GM23338 (cell line): ENCODE measurements around the gene GTSF1L. TPM values are rescaled to one million over a fixed set of nuclear protein-coding genes. Genes with fewer than 3 reads are reported as not detected.

Source experiments
- ATAC-seq: fragments of 200-7000 bp; cut with Tn5 transposase; 3 replicates; pipeline ENCODE4 v1.9.1; 2020
- DNase-seq: peaks from one replicate; pipeline ENCODE4 v3.0.0-alpha.2; 2015; ENCODE audit warnings: low spot score
- H2AFZ ChIP-seq: fragments of 200-600 bp; sonication (generic); 2 replicates; pipeline ENCODE4 v1.8.0; 2016; ENCODE audit warnings: antibody characterized with exemption, mild to moderate bottlenecking, moderate library complexity
- H3F3A ChIP-seq: fragments of 200-600 bp; sonication (generic); replicated peaks from 2 replicates; pipeline ENCODE4 v1.8.0; 2017; ENCODE audit warnings: antibody characterized with exemption, mixed run types, low read depth
- H3K27ac ChIP-seq: fragments of 200-600 bp; sonication (generic); 2 replicates; pipeline ENCODE4 v1.6.1; 2016; ENCODE audit warnings: low read depth
- H3K27me3 ChIP-seq: fragments of 200-600 bp; sonication (generic); 2 replicates; pipeline ENCODE4 v1.8.0; 2016; ENCODE audit warnings: mild to moderate bottlenecking, mixed run types, moderate library complexity; ENCODE audit not compliant: insufficient read depth
- H3K36me3 ChIP-seq: fragments of 200-600 bp; sonication (generic); 2 replicates; pipeline ENCODE4 v1.8.0; 2016; ENCODE audit warnings: mild to moderate bottlenecking; ENCODE audit not compliant: insufficient read depth
- H3K4me1 ChIP-seq: fragments of 200-600 bp; sonication (generic); 2 replicates; pipeline ENCODE4 v1.8.0; 2016; ENCODE audit warnings: mild to moderate bottlenecking, moderate library complexity; ENCODE audit not compliant: insufficient read depth
- H3K4me2 ChIP-seq: fragments of 200-600 bp; sonication (generic); 2 replicates; pipeline ENCODE4 v1.7.1; 2017; ENCODE audit warnings: mixed run types
- H3K4me3 ChIP-seq: fragments of 200-600 bp; sonication (generic); 2 replicates; pipeline ENCODE4 v1.6.1; 2016; ENCODE audit warnings: mixed run types
- H3K79me2 ChIP-seq: fragments of 200-600 bp; sonication (generic); replicated peaks from 2 replicates; pipeline ENCODE4 v1.8.0; 2017; ENCODE audit warnings: mild to moderate bottlenecking; ENCODE audit not compliant: insufficient read depth
- H3K9me2 ChIP-seq: fragments of 200-600 bp; sonication (generic); 2 replicates; pipeline ENCODE4 v1.8.0; 2017; ENCODE audit not compliant: insufficient read depth
- H4K20me1 ChIP-seq: fragments of 200-600 bp; sonication (generic); replicated peaks from 2 replicates; pipeline ENCODE4 v1.8.0; 2017; ENCODE audit warnings: mild to moderate bottlenecking; ENCODE audit not compliant: insufficient read depth
- H3K27ac Mint-ChIP-seq: 2 replicates; pipeline ENCODE4 v1.8.0; 2020; ENCODE audit warnings: inconsistent platforms, mild to moderate bottlenecking, moderate library complexity, mixed read lengths
- H3K27me3 Mint-ChIP-seq: 3 replicates; pipeline ENCODE4 v1.8.0; 2022; ENCODE audit warnings: low read depth, mild to moderate bottlenecking, moderate library complexity, mixed read lengths, inconsistent platforms; ENCODE audit not compliant: insufficient read depth, poor library complexity
- H3K36me3 Mint-ChIP-seq: 3 replicates; pipeline ENCODE4 v1.8.0; 2021; ENCODE audit warnings: low read depth, mild to moderate bottlenecking, inconsistent platforms, moderate library complexity, mixed read lengths
- H3K4me1 Mint-ChIP-seq: 3 replicates; pipeline ENCODE4 v1.8.0; 2020; ENCODE audit warnings: mild to moderate bottlenecking, inconsistent platforms, mixed read lengths
- H3K4me3 Mint-ChIP-seq: 3 replicates; pipeline ENCODE4 v1.8.0; 2021; ENCODE audit warnings: moderate library complexity, mild to moderate bottlenecking, inconsistent platforms, mixed read lengths
- H3K9me3 Mint-ChIP-seq: 3 replicates; pipeline ENCODE4 v1.8.0; 2020; ENCODE audit warnings: moderate library complexity, mild to moderate bottlenecking, inconsistent platforms, mixed read lengths
- CREB1 ChIP-seq: fragments of 250-450 bp; sonication (Bioruptor Pico); IDR thresholded peaks from 2 replicates; pipeline ENCODE4 v1.5.0; 2020; ENCODE audit warnings: low read depth, mild to moderate bottlenecking, moderate library complexity
- EZH2 ChIP-seq: fragments of 200-600 bp; sonication (generic); IDR thresholded peaks from one replicate; pipeline ENCODE4 v1.8.0; 2017; ENCODE audit warnings: antibody characterized with exemption, mild to moderate bottlenecking, low read depth; ENCODE audit not compliant: unreplicated experiment
- JUNB ChIP-seq: IDR thresholded peaks from one replicate; pipeline ENCODE4 v1.6.1; 2016; ENCODE audit warnings: antibody characterized with exemption; ENCODE audit not compliant: unreplicated experiment
- POLR2AphosphoS5 ChIP-seq: IDR thresholded peaks from 2 replicates; pipeline ENCODE4 v1.6.1; 2016; ENCODE audit warnings: antibody characterized with exemption, low read depth
- REST ChIP-seq: IDR thresholded peaks from one replicate; pipeline ENCODE4 v1.6.1; 2018; ENCODE audit warnings: antibody characterized with exemption; ENCODE audit not compliant: unreplicated experiment
- ZNF331 ChIP-seq: fragments of 250-450 bp; sonication (Bioruptor Pico); IDR thresholded peaks from 2 replicates; pipeline ENCODE4 v1.5.0; 2020; ENCODE audit warnings: low read depth, mild to moderate bottlenecking, moderate library complexity
- polyA plus RNA-seq: library from polyadenylated mRNA; unstranded; fragments of >200 nt; fragmentation: Nextera tagmentation; extraction: Ambion mirVana; gene quantifications from 2 replicates; pipeline ENCODE4 v1.2.1, GENCODE V29; 2016
- total RNA-seq: library from RNA; depleted of rRNA; stranded (reverse); fragments of >200 nt; shearing (Covaris generic); gene quantifications from 2 replicates; pipeline ENCODE4 v1.2.3, GENCODE V29; 2014
- TF ChIP-seq, protein P1 (sequence below): fragments of 250-450 bp; sonication (Bioruptor Pico); IDR thresholded peaks from 2 replicates; pipeline ENCODE4 v1.5.0; 2020; ENCODE audit warnings: mild to moderate bottlenecking, moderate library complexity

GTSF1L gene
- total and polyA plus RNA-seq, 2 experiments from 2014 or later = not detected

DNA sequence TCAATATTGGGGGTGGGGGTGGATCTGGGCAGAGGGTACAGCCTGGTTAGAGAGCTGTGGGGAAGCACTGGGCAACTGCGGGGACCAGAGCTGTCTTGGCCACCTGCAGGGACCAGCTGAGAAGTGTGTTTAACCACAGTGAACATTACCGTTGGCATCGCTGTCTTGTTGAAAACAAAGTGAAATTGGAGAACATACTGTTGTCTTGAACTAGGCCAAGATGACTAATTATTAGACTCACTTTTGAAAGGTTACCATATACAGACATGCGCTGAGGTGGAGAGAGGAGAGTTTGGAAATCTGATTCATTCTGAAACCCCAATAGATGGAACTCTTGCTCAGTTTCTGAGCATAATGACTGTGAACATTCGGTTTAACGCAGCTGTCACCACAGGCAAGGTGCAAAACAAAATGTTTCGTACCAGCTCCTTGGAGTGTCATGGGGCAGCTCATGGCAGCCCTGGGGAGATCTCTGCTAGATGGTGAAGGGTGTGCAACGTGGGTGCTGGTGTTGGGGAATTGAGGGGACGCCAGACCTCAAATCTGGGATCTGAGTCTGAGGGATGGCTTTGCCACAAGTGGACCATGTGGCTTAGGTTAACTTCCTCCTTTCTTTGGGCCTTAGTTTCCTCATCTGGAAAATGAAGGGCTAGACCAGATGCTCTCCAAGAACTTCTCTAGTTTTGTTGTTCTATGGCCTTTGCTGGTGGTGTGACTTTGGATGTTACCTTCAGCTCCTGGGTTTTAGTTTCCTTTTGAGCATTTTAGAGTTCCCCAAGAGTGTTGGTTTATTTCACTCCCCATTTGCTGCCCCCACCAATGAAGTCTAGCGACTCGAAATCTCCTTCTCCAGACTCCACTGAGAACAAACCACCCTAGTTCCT, 24.6 kb upstream of the GTSF1L start (continued):
- TF ChIP-seq, protein P1, sequence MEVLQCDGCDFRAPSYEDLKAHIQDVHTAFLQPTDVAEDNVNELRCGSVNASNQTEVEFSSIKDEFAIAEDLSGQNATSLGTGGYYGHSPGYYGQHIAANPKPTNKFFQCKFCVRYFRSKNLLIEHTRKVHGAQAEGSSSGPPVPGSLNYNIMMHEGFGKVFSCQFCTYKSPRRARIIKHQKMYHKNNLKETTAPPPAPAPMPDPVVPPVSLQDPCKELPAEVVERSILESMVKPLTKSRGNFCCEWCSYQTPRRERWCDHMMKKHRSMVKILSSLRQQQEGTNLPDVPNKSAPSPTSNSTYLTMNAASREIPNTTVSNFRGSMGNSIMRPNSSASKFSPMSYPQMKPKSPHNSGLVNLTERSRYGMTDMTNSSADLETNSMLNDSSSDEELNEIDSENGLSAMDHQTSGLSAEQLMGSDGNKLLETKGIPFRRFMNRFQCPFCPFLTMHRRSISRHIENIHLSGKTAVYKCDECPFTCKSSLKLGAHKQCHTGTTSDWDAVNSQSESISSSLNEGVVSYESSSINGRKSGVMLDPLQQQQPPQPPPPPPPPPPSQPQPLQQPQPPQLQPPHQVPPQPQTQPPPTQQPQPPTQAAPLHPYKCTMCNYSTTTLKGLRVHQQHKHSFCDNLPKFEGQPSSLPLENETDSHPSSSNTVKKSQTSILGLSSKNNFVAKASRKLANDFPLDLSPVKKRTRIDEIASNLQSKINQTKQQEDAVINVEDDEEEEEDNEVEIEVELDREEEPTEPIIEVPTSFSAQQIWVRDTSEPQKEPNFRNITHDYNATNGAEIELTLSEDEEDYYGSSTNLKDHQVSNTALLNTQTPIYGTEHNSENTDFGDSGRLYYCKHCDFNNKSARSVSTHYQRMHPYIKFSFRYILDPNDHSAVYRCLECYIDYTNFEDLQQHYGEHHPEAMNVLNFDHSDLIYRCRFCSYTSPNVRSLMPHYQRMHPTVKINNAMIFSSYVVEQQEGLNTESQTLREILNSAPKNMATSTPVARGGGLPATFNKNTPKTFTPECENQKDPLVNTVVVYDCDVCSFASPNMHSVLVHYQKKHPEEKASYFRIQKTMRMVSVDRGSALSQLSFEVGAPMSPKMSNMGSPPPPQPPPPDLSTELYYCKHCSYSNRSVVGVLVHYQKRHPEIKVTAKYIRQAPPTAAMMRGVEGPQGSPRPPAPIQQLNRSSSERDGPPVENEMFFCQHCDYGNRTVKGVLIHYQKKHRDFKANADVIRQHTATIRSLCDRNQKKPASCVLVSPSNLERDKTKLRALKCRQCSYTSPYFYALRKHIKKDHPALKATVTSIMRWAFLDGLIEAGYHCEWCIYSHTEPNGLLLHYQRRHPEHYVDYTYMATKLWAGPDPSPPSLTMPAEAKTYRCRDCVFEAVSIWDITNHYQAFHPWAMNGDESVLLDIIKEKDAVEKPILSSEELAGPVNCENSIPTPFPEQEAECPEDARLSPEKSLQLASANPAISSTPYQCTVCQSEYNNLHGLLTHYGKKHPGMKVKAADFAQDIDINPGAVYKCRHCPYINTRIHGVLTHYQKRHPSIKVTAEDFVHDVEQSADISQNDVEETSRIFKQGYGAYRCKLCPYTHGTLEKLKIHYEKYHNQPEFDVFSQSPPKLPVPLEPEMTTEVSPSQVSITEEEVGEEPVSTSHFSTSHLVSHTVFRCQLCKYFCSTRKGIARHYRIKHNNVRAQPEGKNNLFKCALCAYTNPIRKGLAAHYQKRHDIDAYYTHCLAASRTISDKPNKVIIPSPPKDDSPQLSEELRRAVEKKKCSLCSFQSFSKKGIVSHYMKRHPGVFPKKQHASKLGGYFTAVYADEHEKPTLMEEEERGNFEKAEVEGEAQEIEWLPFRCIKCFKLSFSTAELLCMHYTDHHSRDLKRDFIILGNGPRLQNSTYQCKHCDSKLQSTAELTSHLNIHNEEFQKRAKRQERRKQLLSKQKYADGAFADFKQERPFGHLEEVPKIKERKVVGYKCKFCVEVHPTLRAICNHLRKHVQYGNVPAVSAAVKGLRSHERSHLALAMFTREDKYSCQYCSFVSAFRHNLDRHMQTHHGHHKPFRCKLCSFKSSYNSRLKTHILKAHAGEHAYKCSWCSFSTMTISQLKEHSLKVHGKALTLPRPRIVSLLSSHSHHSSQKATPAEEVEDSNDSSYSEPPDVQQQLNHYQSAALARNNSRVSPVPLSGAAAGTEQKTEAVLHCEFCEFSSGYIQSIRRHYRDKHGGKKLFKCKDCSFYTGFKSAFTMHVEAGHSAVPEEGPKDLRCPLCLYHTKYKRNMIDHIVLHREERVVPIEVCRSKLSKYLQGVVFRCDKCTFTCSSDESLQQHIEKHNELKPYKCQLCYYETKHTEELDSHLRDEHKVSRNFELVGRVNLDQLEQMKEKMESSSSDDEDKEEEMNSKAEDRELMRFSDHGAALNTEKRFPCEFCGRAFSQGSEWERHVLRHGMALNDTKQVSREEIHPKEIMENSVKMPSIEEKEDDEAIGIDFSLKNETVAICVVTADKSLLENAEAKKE (CRISPR knock-in tag) = no peak
- TF ChIP-seq CREB1 (CRISPR knock-in tag) (no peak), REST (no peak)

- Mint-ChIP-seq H3K36me3 (no peaks in the 10 kb centered on the region; the same call in 2 of the 3 replicates), H3K4me3 (no peak overlapping the region), H3K9me3 (no peaks in the 10 kb centered on the region), H3K27ac (no peak overlapping the region), H3K4me1 (peaks cover 11% of the 10 kb centered on the region), H3K27me3 (peaks cover 4% of the 10 kb centered on the region)
- Histone ChIP-seq H3K4me3 (no peak overlapping the region), H4K20me1 (no peaks in the 10 kb centered on the region), H3K27me3 (no peaks in the 10 kb centered on the region), H3K4me2 (no peak overlapping the region), H3K36me3 (no peaks in the 10 kb centered on the region), H3F3A (no peaks in the 10 kb centered on the region), H3K27ac (no peak overlapping the region), H3K79me2 (no peaks in the 10 kb centered on the region), H3K9me2 (no peaks in the 10 kb centered on the region), H3K4me1 (peaks cover 8% of the 10 kb centered on the region; the same call in 1 of the 2 replicates), H2AFZ (no peak overlapping the region)
- ATAC-seq = no peak
- no peak for DNase-seq
- no peak for TF ChIP-seq JUNB
- no peak for TF ChIP-seq ZNF331 (CRISPR knock-in tag)
- TF ChIP-seq EZH2 = no peak
- TF ChIP-seq POLR2AphosphoS5 = no peak
These were observed 24.0 kb upstream of the GTSF1L start for GRCh38 chr20:43750774-43751166.
